Thoracic aorta (tissue), 2 donors: Measurements from ENCODE around the gene GLMP. TPM values are rescaled to one million over a fixed set of nuclear protein-coding genes. Genes with fewer than 3 reads are reported as not detected.

Experiments
- ATAC-seq: fragments of 150-250 bp; one replicate; pipeline ENCODE4 v1.8.0; 2017; ENCODE audit warnings: low read depth; ENCODE audit not compliant: insufficient number of reproducible peaks, low FRiP score
- DNase-seq: peaks from one replicate; pipeline ENCODE4 v3.0.0-alpha.2; 2020; ENCODE audit warnings: low spot score
- H3K27ac ChIP-seq, 2 donors: fragments of 200-600 bp; sonication (generic); 1 replicate in 1 of 2; 2 replicates in 1 of 2; pipeline ENCODE4 v1.5.1; 2016; ENCODE audit warnings: mild to moderate bottlenecking in 2 of 2, moderate library complexity in 2 of 2
- H3K27me3 ChIP-seq: fragments of 200-600 bp; sonication (generic); replicated peaks from 2 replicates; pipeline ENCODE4 v1.6.0; 2016; ENCODE audit warnings: mild to moderate bottlenecking; ENCODE audit not compliant: insufficient read depth
- H3K36me3 ChIP-seq: fragments of 200-600 bp; sonication (generic); one replicate; pipeline ENCODE4 v1.5.1; 2016
- H3K4me1 ChIP-seq, 2 donors: fragments of 200-600 bp; sonication (generic); 1 replicate in 1 of 2; 2 replicates in 1 of 2; pipeline versions ENCODE4 v1.5.1 to v1.6.0; 2016; ENCODE audit warnings: low read depth in 2 of 2, mild to moderate bottlenecking in 1 of 2; ENCODE audit not compliant: control insufficient read depth in 1 of 2
- H3K4me3 ChIP-seq: fragments of 200-600 bp; sonication (generic); 2 replicates; pipeline ENCODE4 v1.5.1; 2016; ENCODE audit warnings: mild to moderate bottlenecking
- H3K9me3 ChIP-seq: fragments of 200-600 bp; sonication (generic); 2 replicates; pipeline ENCODE4 v1.5.1; 2016
- CTCF ChIP-seq: fragments of 200-600 bp; sonication (generic); IDR thresholded peaks from one replicate; pipeline ENCODE4 v1.5.1; 2019; ENCODE audit warnings: antibody characterized with exemption
- total RNA-seq, 2 donors: library from RNA; depleted of rRNA; stranded (reverse); fragments of >200 nt; gene quantifications; one replicate each; pipeline versions ENCODE4 v1.1.0 to v1.2.3, GENCODE V29; 2016

GLMP gene
- total RNA-seq, 2 donors from 2014 or later: 27.7 to 60.1 TPM

GRCh38 chr1:156242738-156243137 is 52.7 kb downstream of the GLMP start:
- no peak overlapping the region for H3K4me3 ChIP-seq
- H3K9me3 ChIP-seq: no peaks in the 10 kb centered on the region
- ATAC-seq (no peak), DNase-seq (no peak)
- H3K4me1 ChIP-seq: peaks cover 0 to 23% of the 10 kb centered on the region in 2 donors
- no peak for TF ChIP-seq CTCF
- H3K36me3 ChIP-seq: peaks cover 25% of the 10 kb centered on the region
- no peaks in the 10 kb centered on the region for H3K27me3 ChIP-seq
- no peak overlapping the region for H3K27ac ChIP-seq

Other genes starting within 250 kb of the GLMP start
- 10 to 100 TPM; 21.7 to 36.7 TPM for gene UBQLN4, start 241.9 kb downstream of the GLMP start, total RNA-seq
- 10 to 100 TPM; 26.4 to 37.0 TPM for gene LAMTOR2, start 240.9 kb downstream of the GLMP start, total RNA-seq
- not detected for gene RAB25, start 234.5 kb downstream of the GLMP start, total RNA-seq
- under 1 TPM in 1 of 2 donors, not detected in 1; 0.42 TPM for gene MEX3A, start 213.2 kb downstream of the GLMP start, total RNA-seq
- 100 to 1,000 TPM; 740 to 804 TPM for gene LMNA, start 181.0 kb downstream of the GLMP start, total RNA-seq
- gene SEMA4A, start 142.1 kb downstream of the GLMP start, total RNA-seq: 10 to 100 TPM; 12.7 to 15.8 TPM
- gene SLC25A44, start 101.6 kb downstream of the GLMP start, total RNA-seq: 10 to 100 TPM; 10.7 to 23.7 TPM
- gene PMF1, start 82.7 kb downstream of the GLMP start, total RNA-seq: 10 to 100 TPM; 26.4 to 33.2 TPM
- gene BGLAP, start 53.5 kb downstream of the GLMP start, total RNA-seq: not detected
- 1 to 10 TPM in 1 of 2 donors, under 1 TPM in 1; 0.27 to 2.5 TPM for gene PAQR6, start 47.6 kb downstream of the GLMP start, total RNA-seq
- 10 to 100 TPM; 57.8 to 72.7 TPM for gene SMG5, start 12.9 kb downstream of the GLMP start, total RNA-seq
- gene TMEM79, start 11.4 kb downstream of the GLMP start, total RNA-seq: 1 to 10 TPM in 1 of 2 donors, under 1 TPM in 1; 0.56 to 5.0 TPM
- not detected for gene VHLL, start 3.6 kb upstream of the GLMP start, total RNA-seq
- gene CCT3, start 42.6 kb upstream of the GLMP start, total RNA-seq: 100 to 1,000 TPM; 104 to 106 TPM
- not detected for gene TSACC, start 42.8 kb upstream of the GLMP start, total RNA-seq
- not detected for gene RHBG, start 73.5 kb upstream of the GLMP start, total RNA-seq
- 100 to 1,000 TPM in 1 of 2 donors, 10 to 100 TPM in 1; 76.1 to 101 TPM for gene MEF2D, start 205.1 kb upstream of the GLMP start, total RNA-seq